Measurements from ENCODE around the gene MARCHF10.

MARCHF10 gene

GRCh38 chr17:62751060-62751691 is 56.9 kb downstream of the MARCHF10 start:
- no peak for DNase-seq (ENCODE audit: low read depth)

DNA sequence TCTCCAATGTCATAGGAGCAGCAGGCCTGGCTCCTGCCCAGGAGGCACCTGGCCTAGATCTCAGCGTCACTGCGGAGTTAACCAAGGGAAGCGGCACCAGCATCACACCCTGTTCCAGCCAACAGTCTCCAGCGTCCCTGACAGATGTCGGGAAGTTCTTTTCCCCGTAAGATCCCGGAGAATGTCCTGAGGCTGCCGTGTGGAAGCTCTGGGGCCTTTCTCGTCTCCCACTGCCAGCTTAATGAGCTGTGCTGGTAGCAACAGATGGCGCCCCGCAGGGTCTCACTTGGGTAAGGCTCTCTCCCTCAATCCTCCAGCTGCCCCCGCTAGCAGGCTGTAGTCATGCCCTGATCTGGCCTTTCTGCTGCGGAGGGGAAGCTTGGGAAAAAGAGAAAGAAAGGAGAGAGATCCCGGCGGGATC is 57.5 kb downstream of the MARCHF10 start:
- no peak for DNase-seq (ENCODE audit: low read depth)

DNA sequence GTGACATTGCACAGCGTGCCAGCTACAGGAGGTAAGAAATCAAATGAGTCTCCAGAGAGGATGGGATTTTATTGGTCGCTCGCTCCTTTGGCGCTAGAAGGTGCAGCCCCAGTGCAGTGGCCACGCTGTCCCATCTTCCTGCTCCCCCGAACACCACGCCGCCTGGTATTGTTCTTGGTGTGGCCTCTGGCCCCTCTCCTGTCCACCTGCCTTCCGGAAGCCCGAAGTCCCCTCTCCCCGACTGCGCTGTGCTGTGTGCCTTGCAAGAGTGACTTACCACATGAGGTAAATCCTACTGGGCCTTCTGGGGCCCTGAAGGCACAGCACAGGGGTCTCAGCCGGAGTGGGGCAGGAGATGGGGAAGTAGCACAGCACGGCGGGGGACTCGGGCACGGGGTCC is 58.2 kb downstream of the MARCHF10 start:
- no peak for DNase-seq (ENCODE audit: low read depth)

DNA sequence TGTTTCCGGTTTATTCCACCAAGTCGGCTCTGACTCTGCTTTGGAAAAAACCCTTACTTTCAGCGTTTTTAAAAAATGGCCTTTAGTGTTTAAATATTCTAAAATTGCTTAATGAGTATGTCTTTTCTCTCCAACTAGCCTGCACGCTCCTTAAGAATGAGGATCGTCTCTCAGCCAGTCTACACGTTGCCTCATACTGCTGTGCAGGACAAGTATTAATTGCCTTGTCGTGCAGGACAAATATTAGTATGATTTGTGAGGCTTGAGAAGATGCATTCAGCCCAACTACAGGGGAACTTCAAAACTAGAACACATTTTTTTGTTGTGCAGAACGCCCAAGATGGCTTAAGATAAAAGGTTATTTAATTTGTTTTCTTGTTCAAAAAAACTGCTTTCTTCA is 61.2 kb downstream of the MARCHF10 start:
- DNase-seq (ENCODE audit: low read depth) = no peak

DNA sequence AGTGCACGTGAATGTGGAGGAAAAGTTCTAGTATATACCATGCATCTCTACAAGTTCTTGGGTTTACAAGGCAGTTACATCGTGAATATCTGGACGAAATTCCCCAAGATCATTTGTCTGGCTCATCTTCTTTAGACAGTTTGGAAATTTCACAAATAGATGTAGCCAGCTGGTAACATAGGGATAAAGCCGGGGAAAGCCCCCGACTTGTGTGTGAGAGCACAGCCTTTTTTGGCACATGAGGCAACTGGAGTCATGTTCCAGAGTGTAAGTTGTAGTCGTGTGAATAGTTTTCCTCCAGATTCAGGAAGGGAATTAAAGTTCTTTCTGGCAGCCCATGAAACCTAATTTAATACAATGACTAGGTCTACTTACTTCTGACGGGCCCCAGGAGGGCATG is 62.3 kb downstream of the MARCHF10 start:
- DNase-seq (ENCODE audit: low read depth) = no peak

DNA sequence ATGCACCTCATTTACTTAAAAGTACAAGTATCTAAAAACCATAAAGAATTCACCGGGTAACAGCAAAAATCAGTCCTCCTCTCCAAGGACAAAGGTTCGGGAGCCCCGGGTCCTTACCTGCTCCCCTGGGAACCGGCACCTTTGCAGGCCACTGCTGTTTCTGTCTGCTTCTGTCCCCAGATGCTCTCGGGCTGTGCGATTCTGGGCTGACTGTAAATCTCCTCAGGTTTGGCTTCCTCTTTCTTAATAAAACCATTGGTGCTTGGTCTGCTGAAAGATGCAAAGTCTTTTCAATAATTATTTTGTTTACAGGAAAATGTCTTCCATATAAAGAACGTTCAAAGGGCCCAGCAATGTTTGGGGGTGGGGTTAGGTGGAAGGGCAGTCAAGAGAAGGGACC is 63.9 kb downstream of the MARCHF10 start:
- DNase-seq (ENCODE audit: low read depth) = no peak

DNA sequence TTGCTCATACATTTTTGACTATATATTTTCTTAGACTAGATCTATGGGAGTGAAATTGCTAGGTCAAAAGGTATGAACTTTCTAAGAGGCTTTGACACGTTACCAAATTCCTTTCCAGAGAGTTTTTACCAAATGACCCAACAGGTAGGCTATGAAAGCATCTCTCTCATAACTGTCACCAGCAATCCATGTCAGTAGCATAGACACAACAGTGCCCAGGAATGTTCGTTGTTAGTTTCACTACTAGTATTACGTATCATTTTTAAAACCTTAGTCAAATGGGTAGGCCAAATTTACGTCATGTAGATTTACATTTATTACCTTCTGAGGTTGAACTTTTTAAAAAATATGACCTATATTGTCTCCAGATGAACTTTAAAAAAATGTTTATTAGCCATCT is 66.8 kb downstream of the MARCHF10 start:
- DNase-seq (ENCODE audit: low read depth) = no peak

DNA sequence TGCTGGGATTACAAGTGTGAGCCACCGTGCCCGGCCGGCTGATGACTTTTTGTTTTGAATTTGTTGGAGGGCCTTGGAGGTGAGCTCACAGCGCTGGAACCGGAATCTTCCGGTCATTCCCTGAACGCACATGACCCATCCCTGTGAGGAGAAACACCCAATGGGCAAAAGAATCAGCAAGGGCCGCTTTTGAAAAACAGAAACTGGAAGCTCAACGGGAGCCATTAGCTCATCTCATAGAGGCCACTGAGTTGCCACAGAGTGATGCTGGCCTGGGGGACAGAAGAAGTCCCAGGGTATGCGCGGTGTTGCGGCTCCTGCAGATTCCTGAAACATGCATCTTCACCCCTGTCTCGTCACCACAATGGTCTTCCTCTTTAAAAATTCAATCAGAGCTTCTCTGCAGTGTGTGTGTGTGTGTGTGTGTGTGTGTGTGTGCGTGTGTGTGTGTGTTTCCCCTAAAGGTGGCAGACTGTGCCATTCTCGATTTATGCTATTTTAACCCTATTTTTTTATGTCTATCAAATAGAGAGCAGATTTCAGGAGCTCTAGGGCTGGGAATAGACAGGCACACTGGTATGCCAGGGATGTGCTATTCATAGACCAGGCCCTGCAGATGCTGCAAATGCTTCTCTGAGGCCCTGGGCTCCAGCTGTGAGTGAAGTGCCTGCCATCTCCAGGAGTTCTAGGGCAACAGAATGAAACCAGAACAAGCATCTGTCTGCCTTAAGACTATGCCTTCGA is 68.3 kb downstream of the MARCHF10 start:
- DNase-seq (ENCODE audit: low read depth) = no peak

DNA sequence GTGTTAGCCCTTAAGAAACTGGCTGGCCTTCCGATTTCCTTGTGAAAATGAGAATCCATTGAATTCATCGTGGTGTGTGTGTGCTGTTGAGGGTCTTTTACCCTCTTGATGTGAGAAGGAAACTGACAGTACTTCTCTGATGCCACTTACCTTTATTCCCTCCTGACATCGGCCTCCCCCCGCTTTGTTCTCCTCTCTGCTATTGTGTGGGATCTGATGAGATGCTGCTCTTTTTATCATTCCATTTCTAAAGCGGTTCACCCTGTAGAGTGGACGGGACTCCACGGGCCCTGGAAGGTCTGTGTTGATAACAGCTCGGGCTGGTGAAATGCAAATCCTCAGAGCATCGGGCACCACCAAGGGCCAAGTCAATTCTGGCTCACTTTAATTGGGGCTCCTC is 69.8 kb downstream of the MARCHF10 start:
- DNase-seq (ENCODE audit: low read depth) = no peak

DNA sequence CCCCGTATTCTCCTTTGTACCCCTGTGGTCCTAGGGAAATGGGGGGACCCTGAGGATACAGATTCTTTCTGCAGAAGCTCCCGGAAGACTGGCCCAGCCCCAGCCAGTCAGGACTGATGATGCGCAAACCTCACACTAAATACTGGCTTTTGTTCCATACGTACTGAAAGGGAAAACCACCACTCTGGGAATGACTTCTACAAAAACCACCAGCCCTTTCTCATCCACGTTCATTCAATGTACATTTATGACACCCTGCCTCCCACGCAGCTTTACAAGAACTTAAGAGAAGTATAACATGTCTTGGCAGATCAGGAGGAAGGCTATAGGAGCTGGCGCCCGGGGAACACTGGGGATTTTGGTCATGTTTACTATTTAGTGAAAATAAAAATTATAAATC is 70.6 kb downstream of the MARCHF10 start:
- no peak for DNase-seq (ENCODE audit: low read depth)

- DNase-seq (ENCODE audit: low read depth) = no peak
These were observed 73.0 kb downstream of the MARCHF10 start for GRCh38 chr17:62735044-62735651.

- DNase-seq (ENCODE audit: low read depth) = no peak
These were observed 76.0 kb downstream of the MARCHF10 start for GRCh38 chr17:62732125-62732524.

DNA sequence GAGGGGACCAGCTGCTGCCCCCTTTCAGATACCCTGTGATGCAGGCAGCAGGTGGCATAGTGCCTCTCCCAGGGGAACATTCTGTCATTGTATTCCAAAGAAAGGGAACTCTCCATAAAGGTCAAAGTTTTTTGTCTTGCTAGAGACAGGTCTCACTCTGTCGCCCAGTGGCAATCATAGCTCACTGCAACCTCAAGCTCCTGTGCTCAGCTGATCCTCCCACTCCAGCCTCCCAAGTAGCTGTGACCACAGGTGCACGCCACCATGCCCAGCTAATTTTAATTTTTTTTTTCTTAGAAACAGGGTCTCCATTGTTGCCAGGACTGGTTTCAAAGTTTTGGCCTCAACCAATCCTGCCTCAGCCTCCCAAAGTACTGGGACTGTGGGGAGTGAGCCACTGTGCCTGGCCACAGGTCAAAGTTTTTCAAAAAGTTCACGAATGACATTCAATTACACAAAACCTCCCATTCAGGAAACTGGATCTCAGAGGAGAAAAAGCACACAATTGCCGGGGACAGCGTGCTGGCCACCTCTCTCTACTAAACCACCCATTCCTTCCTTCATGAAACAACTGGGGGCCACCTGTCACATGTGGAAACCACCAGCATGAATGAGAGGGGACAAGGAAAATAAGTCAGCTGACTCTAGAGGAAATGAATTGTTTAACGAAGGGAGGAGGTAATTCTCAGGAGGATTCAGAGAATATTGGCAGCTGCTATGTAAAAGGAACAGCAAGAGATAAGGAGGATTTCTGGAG is 80.0 kb downstream of the MARCHF10 start:
- no peak for DNase-seq (ENCODE audit: low read depth)

DNA sequence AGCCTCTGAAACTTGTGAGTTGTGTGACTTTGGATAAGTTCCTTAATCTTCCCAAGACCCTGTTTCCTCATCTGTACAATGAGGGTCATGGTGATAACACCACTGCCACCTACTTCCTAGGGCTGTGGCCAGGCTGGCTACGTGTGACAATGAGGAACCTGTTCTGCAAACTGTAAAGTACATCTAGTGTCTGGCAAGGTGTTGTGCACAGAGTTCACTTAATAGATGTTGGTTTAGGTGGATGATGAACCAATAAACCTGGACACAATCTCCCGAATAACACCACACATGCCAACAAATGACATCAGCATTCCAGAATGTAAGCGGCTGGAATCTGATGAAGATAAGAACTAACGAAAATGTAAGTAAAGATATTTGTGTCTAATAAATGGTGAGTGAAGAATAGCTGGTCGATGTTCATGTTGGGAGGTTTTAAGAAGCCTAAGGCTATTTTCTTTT is 82.3 kb downstream of the MARCHF10 start:
- no peak for DNase-seq (ENCODE audit: low read depth)

DNA sequence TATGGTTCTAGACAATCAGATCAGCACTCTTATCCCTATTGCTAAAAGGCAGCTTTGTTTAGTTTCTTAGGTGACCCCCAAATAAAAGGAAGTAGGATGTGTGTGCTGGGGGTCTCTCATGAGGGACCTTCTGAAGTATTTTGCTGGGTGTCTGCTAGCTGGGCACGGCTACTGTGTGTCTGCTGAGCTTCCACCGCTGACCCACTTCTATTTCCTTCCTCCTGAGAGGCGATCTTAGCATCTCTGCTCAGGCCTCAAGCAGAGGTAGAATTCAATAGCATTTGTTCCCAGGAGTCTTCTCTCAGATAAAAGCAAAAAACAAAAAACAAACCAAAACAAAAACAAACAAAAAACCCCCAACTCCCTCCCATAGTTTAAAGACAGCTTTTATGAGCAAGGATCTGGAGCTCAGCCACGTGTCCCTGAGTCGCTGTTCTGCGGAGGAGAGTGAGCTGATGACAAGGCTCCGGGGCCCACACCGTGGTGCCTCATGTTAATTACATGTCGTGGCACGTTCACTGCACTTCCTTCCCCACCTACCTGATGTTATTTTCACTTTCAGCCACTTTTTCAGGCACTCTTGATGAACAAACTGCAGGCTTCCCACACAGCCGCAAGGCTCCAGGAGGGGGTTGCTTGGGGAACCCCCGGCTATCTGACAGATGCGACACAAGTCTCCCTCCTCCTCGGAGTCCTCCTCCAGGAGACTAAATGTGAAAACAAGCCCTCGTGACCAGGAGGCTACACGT is 83.5 kb downstream of the MARCHF10 start:
- peak; percentile 16 for DNase-seq (ENCODE audit: low read depth)

DNA sequence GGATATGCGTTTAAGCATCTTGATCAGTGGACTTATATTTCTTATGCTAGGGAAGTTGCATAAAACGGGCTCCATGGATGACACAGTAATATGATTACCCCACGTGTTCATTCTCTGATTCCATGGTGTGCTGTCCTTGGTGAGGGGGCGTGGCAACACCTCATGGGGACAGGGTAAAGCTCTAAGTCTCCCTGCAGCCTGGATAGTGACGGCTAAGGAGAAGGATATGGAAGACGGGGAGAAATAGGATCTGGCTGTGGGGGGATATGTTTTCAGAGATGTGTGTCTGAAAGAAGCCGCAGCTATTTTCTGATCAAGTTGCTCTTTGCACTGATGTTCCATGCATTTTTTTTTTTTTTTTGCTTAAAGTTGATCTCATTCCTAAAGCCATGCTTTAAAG is 84.3 kb downstream of the MARCHF10 start:
- no peak for DNase-seq (ENCODE audit: low read depth)

GRCh38 chr17:62722625-62723024 is 85.5 kb downstream of the MARCHF10 start:
- no peak for DNase-seq (ENCODE audit: low read depth)

DNA sequence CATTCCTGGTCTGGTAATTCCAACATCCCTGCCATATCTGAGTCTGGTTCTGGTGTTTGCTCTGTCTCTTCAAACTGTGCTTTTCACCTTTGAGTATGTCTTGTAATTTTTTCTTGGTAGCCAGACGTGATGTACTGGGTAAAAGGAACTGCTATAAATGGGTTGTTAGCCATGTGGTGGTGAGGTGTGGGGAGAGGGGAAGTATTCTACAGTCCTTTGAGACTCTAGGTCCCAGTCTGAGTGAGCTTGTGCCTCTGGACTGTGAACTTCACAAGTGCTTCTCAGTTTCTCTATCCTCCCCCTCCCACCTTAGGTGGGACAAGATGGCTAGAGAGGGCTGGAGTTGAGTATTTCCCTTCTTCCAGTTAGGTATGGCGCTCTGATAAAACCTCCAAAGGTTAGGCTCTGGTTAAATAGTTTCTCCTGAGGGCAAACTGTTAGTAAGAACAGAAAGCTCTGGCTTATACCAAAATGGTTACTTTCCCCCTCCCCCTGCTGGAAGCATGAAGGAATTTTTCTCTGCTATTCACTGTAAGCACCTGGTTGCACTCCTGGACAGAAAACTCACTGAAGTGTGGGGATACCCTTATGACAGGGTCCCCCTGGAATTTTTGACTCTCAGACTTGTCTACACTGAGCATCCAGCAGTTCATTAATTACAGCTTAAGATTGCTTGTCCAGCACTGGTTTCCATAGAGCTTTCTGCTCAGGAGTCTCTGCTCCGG is 87.8 kb downstream of the MARCHF10 start:
- no peak for DNase-seq (ENCODE audit: low read depth)

DNA sequence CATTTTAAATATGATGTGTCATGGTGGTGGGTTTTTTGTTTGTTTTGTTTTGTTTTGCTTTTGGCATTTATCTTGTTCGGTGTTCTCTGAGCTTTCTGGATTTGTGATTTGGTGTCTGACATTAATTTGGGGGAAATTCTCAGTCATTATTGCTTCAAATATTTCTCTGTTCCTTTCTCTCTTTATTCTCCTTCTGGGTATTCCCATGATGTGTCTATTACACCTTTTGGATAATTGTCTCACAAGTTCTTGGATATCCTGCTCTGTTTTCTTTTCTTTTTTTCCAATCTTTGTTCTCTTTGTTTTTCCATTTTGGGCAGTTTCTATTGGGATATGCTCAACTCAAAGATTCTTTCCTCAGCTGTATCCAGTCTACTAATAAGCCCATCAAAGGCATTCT is 88.5 kb downstream of the MARCHF10 start:
- no peak for DNase-seq (ENCODE audit: low read depth)

- DNase-seq (ENCODE audit: low read depth) = no peak
These were observed 89.7 kb downstream of the MARCHF10 start for GRCh38 chr17:62718429-62718828.

DNA sequence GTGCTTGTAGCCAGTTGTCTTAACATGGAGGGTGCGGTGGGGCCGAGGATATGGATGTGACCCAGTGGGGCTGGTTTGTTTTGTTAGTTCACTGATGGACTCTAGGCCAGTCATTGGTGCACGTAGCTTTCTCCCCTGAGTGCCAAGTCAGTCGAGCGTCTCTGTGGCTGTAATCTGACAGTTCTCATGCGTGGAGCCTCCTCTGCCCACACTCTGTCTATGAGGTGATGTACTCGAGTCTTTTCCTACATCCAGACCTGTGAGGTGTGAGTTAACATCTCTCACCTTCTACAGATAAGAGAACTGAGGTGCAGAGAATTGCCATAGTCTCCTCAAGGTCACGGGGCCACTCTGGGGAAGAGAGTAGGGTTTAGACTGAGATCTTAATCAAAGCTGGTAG is 90.2 kb downstream of the MARCHF10 start:
- no peak for DNase-seq (ENCODE audit: low read depth)

DNA sequence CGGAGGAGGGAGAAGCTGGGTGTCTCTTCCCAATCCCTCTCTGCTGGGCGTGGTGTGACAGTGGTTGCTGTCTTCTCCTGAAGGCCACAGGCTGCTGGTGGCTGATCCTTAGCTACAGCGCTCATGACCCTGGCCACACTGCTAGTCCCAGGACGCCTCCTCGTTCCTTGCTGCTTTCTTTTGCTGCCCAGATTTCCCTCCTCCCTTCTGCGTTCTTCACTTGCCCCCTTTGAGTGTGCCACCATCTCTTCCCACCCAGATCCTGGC is 90.6 kb downstream of the MARCHF10 start:
- no peak for DNase-seq (ENCODE audit: low read depth)

Measured in stimulated activated CD8-positive, alpha-beta memory T cell treated with anti-CD3 and anti-CD28 coated beads, Interleukin-15, amount 100 ng/mL, for 1 hour (primary cell).